CD4-positive, alpha-beta T cell (primary cell): ENCODE data around the gene PPFIBP2. TPM values are rescaled to one million over a fixed set of nuclear protein-coding genes. Genes with fewer than 3 reads are reported as not detected.

Experiments
- ATAC-seq: fragments of 200-7000 bp; cut with Tn5 transposase; one replicate; pipeline ENCODE4 v1.10.0; 2022; ENCODE audit warnings: mild to moderate bottlenecking; ENCODE audit not compliant: poor library complexity
- CTCF ChIA-PET: fragments of 350-600 bp; sonication (Branson Sonifier 250); formaldehyde crosslinking; loops from one replicate; lab custom pipeline; 2021; ENCODE audit warnings: antibody characterized with exemption, inconsistent platforms; lab: Charles Lee
- POLR2A ChIA-PET: fragments of 350-600 bp; sonication (Branson Sonifier 250); formaldehyde crosslinking; loops from one replicate; lab custom pipeline; 2021; ENCODE audit warnings: antibody characterized with exemption, inconsistent platforms; lab: Charles Lee
- DNase-seq, 14 experiments: peaks; one replicate each; pipeline ENCODE4 v3.0.0-alpha.2; 2013 to 2020; ENCODE audit warnings: mixed read lengths in 2 of 14
- H3K27ac ChIP-seq, 2 donors: one replicate each; pipeline versions ENCODE4 v1.5.1 to v1.7.0; 2013; ENCODE audit warnings: low read length in 2 of 2, low read depth in 1 of 2, mild to moderate bottlenecking in 1 of 2
- H3K27me3 ChIP-seq, 2 experiments: 1 replicate in 1 of 2; 2 replicates in 1 of 2; pipeline versions ENCODE4 v1.6.1 to v1.7.0; 2013; ENCODE audit warnings: low read length in 2 of 2, control low read depth in 1 of 2, mild to moderate bottlenecking in 1 of 2, moderate library complexity in 1 of 2; ENCODE audit not compliant: insufficient read depth in 2 of 2, control insufficient read depth in 1 of 2
- H3K36me3 ChIP-seq: one replicate; pipeline ENCODE4 v1.6.1; 2013; ENCODE audit warnings: low read length, control low read depth; ENCODE audit not compliant: insufficient read depth
- H3K4me1 ChIP-seq: one replicate; pipeline ENCODE4 v1.6.1; 2013; ENCODE audit warnings: low read length, control low read depth; ENCODE audit not compliant: insufficient read depth
- H3K4me3 ChIP-seq: one replicate; pipeline ENCODE4 v1.5.1; 2013; ENCODE audit warnings: mild to moderate bottlenecking, low read length, moderate library complexity
- H3K9me3 ChIP-seq, 2 experiments: 1 replicate in 1 of 2; 2 replicates in 1 of 2; pipeline versions ENCODE4 v1.6.1 to v1.7.0; 2013; ENCODE audit warnings: low read length in 2 of 2, mild to moderate bottlenecking in 2 of 2, control low read depth in 1 of 2, moderate library complexity in 1 of 2; ENCODE audit not compliant: control insufficient read depth in 1 of 2, insufficient read depth in 1 of 2
- H3K27ac Mint-ChIP-seq: one replicate; pipeline ENCODE4 v1.8.0; 2020; ENCODE audit warnings: mixed read lengths
- H3K27me3 Mint-ChIP-seq: one replicate; pipeline ENCODE4 v1.8.0; 2021; ENCODE audit warnings: mixed read lengths
- H3K36me3 Mint-ChIP-seq: one replicate; pipeline ENCODE4 v1.8.0; 2021; ENCODE audit warnings: low read depth, mixed read lengths
- H3K4me1 Mint-ChIP-seq: one replicate; pipeline ENCODE4 v1.8.0; 2021; ENCODE audit warnings: low read depth, mixed read lengths
- H3K4me3 Mint-ChIP-seq: one replicate; pipeline ENCODE4 v1.8.0; 2020; ENCODE audit warnings: mild to moderate bottlenecking, mixed read lengths
- H3K9me3 Mint-ChIP-seq: one replicate; pipeline ENCODE4 v1.8.0; 2020; ENCODE audit warnings: mixed read lengths
- intact Hi-C, 2 experiments: fragments of 100-400 bp; cut with DNase I in 1 of 2; cut with micrococcal nuclease in 1 of 2; formaldehyde crosslinking; loops; one replicate each; pipeline versions ENCODE4 v1.15.1 to v1.9.0; 2023 to 2025; cut with DNase I, micrococcal nuclease
- total RNA-seq, 174 experiments: library from RNA in 2 of 174; stranded (reverse) in 2 of 174; gene quantifications; one replicate each; pipeline ENCODE4 v1.2.3 and lab custom pipeline; 2021 to 2026
- TF ChIP-seq, protein P1 (sequence below): fragments of 200-600 bp; IDR thresholded peaks from one replicate; pipeline ENCODE4 v1.8.0; 2022; ENCODE audit warnings: antibody characterized with exemption, mild to moderate bottlenecking

The PPFIBP2 gene
- total RNA-seq, 2 experiments from 2014 or later = 27.0 to 35.9 TPM

DNA sequence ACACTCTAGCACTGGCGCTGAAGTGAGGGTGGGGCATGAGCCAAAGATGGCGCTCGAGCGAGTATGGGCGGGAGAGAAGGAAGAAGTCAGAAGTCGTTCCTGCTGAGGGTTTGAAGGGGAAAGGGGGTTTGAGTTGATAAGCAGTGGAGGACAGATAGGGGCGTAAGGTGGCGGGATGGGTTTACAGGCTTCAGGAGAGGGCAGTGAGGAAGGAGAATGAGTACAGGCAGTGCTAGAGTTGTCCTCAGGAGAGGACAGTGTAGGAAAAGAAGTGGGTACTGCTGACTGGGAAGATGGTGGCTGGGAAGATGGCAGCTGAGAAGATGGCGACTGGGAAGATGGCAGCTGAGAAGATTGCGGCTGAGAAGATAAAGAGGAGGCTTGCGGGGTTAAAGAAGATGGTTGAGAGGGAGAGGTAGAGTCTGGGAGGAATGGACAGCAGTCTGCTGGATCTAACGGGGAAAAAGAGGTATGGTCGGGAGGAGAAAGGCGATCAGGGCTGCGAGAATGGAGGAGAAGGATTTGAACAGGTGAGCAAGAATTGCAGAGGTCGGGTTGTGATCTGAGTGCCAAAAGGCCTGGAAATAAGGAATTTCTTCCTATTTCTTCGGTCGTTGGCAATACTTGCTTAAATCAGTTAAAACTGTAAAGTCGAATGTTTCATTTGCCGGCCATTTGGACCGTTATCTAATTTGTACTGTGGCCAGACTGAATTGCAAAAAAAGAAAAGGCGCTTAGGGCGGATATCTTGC, 5.2 kb downstream of the PPFIBP2 start:
- TF ChIP-seq, protein P1, sequence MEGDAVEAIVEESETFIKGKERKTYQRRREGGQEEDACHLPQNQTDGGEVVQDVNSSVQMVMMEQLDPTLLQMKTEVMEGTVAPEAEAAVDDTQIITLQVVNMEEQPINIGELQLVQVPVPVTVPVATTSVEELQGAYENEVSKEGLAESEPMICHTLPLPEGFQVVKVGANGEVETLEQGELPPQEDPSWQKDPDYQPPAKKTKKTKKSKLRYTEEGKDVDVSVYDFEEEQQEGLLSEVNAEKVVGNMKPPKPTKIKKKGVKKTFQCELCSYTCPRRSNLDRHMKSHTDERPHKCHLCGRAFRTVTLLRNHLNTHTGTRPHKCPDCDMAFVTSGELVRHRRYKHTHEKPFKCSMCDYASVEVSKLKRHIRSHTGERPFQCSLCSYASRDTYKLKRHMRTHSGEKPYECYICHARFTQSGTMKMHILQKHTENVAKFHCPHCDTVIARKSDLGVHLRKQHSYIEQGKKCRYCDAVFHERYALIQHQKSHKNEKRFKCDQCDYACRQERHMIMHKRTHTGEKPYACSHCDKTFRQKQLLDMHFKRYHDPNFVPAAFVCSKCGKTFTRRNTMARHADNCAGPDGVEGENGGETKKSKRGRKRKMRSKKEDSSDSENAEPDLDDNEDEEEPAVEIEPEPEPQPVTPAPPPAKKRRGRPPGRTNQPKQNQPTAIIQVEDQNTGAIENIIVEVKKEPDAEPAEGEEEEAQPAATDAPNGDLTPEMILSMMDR = no peak
- ATAC-seq (no peak), DNase-seq (no peak)
- no peaks in the 10 kb centered on the region for H3K27me3 Mint-ChIP-seq
- ChIA-PET CTCF (no interaction called here), POLR2A (no interaction called here)
- intact Hi-C loops = loop anchor here in 1 of 2 experiments (10.0 kb wide), 1 partner anchor 1104 kb away; the partner anchor contains the start of gene APBB1
- peaks cover 58% of the 10 kb centered on the region for H3K4me1 Mint-ChIP-seq
- Histone ChIP-seq H3K4me1 (peaks cover 6% of the 10 kb centered on the region), H3K36me3 (no peaks in the 10 kb centered on the region), H3K27ac (no peak overlapping the region), H3K27me3 (no peaks in the 10 kb centered on the region), H3K4me3 (no peak overlapping the region), H3K9me3 (no peaks in the 10 kb centered on the region)
- no peak overlapping the region for H3K4me3 Mint-ChIP-seq
- peak overlapping the region; percentile 55 for H3K27ac Mint-ChIP-seq
- H3K36me3 Mint-ChIP-seq = peaks cover 5% of the 10 kb centered on the region
- peaks cover 3% of the 10 kb centered on the region for H3K9me3 Mint-ChIP-seq

DNA sequence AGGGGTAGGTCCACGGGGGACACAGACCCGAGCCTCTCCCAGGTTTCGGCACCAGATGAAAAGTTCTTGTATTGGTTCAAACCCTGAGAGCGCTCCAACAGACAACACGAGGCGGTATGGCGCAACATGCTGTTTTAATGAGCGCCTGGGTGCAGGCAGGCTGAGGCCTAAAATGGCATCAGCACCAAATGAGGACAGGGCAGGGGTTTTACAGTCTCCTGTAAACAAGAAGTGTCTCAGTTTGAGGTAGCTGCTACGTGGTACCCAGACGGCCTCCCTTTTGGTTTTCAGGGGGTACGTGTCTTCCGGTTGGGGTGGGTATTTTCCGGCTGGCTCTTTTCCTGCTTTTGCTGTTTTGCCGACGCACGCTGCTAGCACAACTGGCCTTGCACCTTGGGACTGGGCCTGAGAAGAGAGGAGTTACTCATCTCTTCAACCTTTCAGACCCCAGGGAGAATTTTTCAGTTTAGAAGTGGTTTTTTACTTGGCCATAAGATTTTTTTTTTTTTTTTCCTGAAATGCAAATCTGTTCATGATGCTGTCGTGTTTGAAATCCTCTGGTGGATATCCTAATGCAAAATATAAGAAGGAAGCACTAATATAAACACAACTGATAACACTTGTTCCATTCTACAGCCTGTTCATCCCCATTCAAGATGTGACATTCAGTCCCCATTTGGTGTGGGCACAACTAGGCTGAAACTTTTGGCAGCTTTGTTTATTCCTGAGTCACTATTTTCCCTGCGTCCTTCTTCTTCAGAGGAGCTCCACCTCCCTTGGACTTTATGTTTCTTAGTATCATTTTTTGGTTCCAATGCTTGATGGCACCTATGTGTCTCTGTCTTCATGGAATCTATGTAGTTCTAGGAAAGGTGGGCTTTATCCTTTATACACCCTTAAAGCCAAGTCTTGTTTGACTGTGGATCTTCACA, 6.5 kb downstream of the PPFIBP2 start:
- H3K9me3 Mint-ChIP-seq = peaks cover 3% of the 10 kb centered on the region
- no peaks in the 10 kb centered on the region for H3K9me3 ChIP-seq
- H3K36me3 Mint-ChIP-seq = no peaks in the 10 kb centered on the region
- DNase-seq (no peak), ATAC-seq (no peak)
- H3K36me3 ChIP-seq = no peaks in the 10 kb centered on the region
- no peak overlapping the region for H3K4me3 ChIP-seq
- intact Hi-C loops = loop anchor here in 1 of 2 experiments (10.0 kb wide), 1 partner anchor 765 kb away; no protein-coding TSS in a partner anchor
- peaks cover 60% of the 10 kb centered on the region for H3K4me1 Mint-ChIP-seq
- ChIA-PET POLR2A (interaction anchor here (1.0 to 3.2 kb wide), 8 partner anchors 7 to 58 kb away, joined by 3 to 11 read pairs (median 6); partner anchors contain the start of gene PPFIBP2), CTCF (interaction anchor here (2.2 kb wide), 1 partner anchor 7 kb away, joined by 9 read pairs; the partner anchor contains the start of gene PPFIBP2)
- peaks cover 2% of the 10 kb centered on the region for H3K4me1 ChIP-seq
- H3K27ac ChIP-seq = peak overlapping the region in 1 of 2 donors; percentile 13
- H3K4me3 Mint-ChIP-seq = no peak overlapping the region
- TF ChIP-seq, protein P1 = no peak
- H3K27me3 ChIP-seq = no peaks in the 10 kb centered on the region
- no peak overlapping the region for H3K27ac Mint-ChIP-seq
- no peaks in the 10 kb centered on the region for H3K27me3 Mint-ChIP-seq

DNA sequence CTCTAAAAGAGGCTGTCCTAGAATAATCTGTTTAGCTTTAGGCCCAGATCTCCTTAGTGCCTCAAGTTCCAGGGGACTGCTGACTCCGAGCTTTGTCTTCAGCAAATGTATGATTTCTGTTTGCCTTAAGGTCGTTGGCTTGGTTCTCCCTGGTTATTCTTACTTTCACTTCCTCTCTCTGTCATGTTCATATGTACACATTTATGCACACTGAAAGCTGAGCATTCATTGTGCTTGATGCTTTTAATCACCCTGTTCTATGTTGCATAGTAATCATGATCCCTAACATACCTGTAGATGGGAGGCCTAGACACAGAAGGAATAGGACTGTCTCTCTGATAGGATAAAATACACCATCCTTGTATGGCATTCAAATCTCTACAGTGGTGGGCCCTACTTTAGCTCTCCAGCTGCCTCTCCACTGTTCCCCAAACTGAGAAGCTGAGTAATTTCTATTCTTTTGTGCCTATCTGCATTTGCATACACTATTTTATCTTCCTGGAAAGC, 7.2 kb downstream of the PPFIBP2 start:
- no peaks in the 10 kb centered on the region for H3K36me3 ChIP-seq
- no peaks in the 10 kb centered on the region for H3K27me3 ChIP-seq
- Mint-ChIP-seq H3K27ac (no peak overlapping the region), H3K36me3 (no peaks in the 10 kb centered on the region), H3K4me3 (no peak overlapping the region), H3K4me1 (peaks cover 60% of the 10 kb centered on the region), H3K9me3 (peaks cover 3% of the 10 kb centered on the region), H3K27me3 (no peaks in the 10 kb centered on the region)
- H3K9me3 ChIP-seq = no peaks in the 10 kb centered on the region
- H3K27ac ChIP-seq = peak overlapping the region in 1 of 2 donors; percentile 13
- ChIA-PET POLR2A (interaction anchor here (1.0 to 3.2 kb wide), 8 partner anchors 8 to 57 kb away, joined by 3 to 11 read pairs (median 6); partner anchors contain the start of gene PPFIBP2), CTCF (interaction anchor here (2.2 kb wide), 1 partner anchor 8 kb away, joined by 9 read pairs; the partner anchor contains the start of gene PPFIBP2)
- H3K4me3 ChIP-seq = no peak overlapping the region
- DNase-seq (peak in 2 of 14 experiments; percentile 39 to 40), ATAC-seq (peak; percentile 53)
- peaks cover 2% of the 10 kb centered on the region for H3K4me1 ChIP-seq
- intact Hi-C loops = loop anchor here in 1 of 2 experiments (10.0 kb wide), 1 partner anchor 766 kb away; no protein-coding TSS in a partner anchor
- TF ChIP-seq, protein P1 = no peak
